Measurements from ENCODE around the gene UNC5B.
"Not testable (repeated sequence)": the region's sequence is repeated elsewhere in the genome, so short reads cannot be mapped to it uniquely, and the experiment has no call there.

The UNC5B gene

DNA sequence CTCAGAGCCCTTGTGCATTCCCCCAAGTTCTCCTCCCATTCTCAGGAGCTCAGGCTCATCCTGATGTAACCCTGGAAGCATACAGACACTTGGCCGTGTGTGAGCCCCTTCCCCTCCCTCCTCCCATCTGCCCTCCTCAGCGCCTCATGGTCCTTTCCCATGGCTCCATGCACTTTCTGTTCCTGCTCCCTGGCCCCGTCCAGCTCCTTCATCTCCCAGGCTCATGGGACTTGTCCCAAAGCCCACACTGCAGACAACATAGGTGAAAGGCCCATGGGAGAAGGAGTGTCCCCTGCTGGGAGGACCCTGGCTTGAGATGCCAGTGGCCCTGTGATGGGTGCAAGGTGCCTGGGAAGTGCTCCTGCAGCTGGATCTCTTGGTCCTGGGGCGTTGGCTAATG lies 82.5 kb downstream of the UNC5B start:
- no peak overlapping the region for H3K4me3 ChIP-seq (replicated peaks; ENCODE audit: insufficient read depth, low read length)
- TF ChIP-seq, protein P1, sequence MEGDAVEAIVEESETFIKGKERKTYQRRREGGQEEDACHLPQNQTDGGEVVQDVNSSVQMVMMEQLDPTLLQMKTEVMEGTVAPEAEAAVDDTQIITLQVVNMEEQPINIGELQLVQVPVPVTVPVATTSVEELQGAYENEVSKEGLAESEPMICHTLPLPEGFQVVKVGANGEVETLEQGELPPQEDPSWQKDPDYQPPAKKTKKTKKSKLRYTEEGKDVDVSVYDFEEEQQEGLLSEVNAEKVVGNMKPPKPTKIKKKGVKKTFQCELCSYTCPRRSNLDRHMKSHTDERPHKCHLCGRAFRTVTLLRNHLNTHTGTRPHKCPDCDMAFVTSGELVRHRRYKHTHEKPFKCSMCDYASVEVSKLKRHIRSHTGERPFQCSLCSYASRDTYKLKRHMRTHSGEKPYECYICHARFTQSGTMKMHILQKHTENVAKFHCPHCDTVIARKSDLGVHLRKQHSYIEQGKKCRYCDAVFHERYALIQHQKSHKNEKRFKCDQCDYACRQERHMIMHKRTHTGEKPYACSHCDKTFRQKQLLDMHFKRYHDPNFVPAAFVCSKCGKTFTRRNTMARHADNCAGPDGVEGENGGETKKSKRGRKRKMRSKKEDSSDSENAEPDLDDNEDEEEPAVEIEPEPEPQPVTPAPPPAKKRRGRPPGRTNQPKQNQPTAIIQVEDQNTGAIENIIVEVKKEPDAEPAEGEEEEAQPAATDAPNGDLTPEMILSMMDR (IDR thresholded peaks at IDR 0.05; ENCODE audit: insufficient read depth, low read length), result no peak
- TF ChIP-seq POLR2AphosphoS5 (IDR thresholded peaks at IDR 0.05; ENCODE audit: low read depth) (no peak), SPI1 (IDR thresholded peaks at IDR 0.05; ENCODE audit: borderline replicate concordance, low read depth) (no peak), GABPA (IDR thresholded peaks at IDR 0.05; ENCODE audit: low read depth) (no peak)
- TF ChIP-seq, protein P2, sequence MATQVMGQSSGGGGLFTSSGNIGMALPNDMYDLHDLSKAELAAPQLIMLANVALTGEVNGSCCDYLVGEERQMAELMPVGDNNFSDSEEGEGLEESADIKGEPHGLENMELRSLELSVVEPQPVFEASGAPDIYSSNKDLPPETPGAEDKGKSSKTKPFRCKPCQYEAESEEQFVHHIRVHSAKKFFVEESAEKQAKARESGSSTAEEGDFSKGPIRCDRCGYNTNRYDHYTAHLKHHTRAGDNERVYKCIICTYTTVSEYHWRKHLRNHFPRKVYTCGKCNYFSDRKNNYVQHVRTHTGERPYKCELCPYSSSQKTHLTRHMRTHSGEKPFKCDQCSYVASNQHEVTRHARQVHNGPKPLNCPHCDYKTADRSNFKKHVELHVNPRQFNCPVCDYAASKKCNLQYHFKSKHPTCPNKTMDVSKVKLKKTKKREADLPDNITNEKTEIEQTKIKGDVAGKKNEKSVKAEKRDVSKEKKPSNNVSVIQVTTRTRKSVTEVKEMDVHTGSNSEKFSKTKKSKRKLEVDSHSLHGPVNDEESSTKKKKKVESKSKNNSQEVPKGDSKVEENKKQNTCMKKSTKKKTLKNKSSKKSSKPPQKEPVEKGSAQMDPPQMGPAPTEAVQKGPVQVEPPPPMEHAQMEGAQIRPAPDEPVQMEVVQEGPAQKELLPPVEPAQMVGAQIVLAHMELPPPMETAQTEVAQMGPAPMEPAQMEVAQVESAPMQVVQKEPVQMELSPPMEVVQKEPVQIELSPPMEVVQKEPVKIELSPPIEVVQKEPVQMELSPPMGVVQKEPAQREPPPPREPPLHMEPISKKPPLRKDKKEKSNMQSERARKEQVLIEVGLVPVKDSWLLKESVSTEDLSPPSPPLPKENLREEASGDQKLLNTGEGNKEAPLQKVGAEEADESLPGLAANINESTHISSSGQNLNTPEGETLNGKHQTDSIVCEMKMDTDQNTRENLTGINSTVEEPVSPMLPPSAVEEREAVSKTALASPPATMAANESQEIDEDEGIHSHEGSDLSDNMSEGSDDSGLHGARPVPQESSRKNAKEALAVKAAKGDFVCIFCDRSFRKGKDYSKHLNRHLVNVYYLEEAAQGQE (IDR thresholded peaks at IDR 0.05; ENCODE audit: insufficient replicate concordance, low read depth), result no peak
- DNase-seq (ENCODE audit: low read depth in 1 of 2, low spot score in 1 of 2), result no peak
- H3K27ac ChIP-seq (replicated peaks), result no peak overlapping the region
- no peaks in the 10 kb centered on the region for H3K27me3 ChIP-seq (ENCODE audit: insufficient read depth, poor library complexity, severe bottlenecking)

DNA sequence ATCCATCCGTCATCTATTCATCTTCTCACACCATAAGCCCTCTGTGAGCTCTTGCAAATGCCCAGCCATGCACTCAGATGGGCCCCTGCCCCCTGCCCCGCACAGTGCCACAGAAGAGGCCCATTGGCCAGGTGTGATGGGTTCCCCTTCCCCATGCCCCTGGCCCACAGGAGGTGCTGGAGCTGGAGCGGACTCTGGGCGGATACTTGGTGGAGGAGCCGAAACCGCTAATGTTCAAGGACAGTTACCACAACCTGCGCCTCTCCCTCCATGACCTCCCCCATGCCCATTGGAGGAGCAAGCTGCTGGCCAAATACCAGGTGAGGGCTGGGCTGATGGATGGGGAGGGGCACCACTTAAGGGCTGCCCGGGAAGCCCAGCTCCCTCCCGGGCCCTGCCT lies 83.3 kb downstream of the UNC5B start:
- TF ChIP-seq, protein P1 (IDR thresholded peaks at IDR 0.05; ENCODE audit: insufficient read depth, low read length), result no peak
- TF ChIP-seq POLR2AphosphoS5 (IDR thresholded peaks at IDR 0.05; ENCODE audit: low read depth), result no peak
- TF ChIP-seq GABPA (IDR thresholded peaks at IDR 0.05; ENCODE audit: low read depth), result no peak
- TF ChIP-seq SPI1 (IDR thresholded peaks at IDR 0.05; ENCODE audit: borderline replicate concordance, low read depth), result no peak
- TF ChIP-seq, protein P2 (IDR thresholded peaks at IDR 0.05; ENCODE audit: insufficient replicate concordance, low read depth), result no peak
- no peak overlapping the region for H3K27ac ChIP-seq (replicated peaks)
- DNase-seq (ENCODE audit: low read depth in 1 of 2, low spot score in 1 of 2), result no peak
- H3K27me3 ChIP-seq (ENCODE audit: insufficient read depth, poor library complexity, severe bottlenecking), result no peaks in the 10 kb centered on the region
- no peak overlapping the region for H3K4me3 ChIP-seq (replicated peaks; ENCODE audit: insufficient read depth, low read length)

DNA sequence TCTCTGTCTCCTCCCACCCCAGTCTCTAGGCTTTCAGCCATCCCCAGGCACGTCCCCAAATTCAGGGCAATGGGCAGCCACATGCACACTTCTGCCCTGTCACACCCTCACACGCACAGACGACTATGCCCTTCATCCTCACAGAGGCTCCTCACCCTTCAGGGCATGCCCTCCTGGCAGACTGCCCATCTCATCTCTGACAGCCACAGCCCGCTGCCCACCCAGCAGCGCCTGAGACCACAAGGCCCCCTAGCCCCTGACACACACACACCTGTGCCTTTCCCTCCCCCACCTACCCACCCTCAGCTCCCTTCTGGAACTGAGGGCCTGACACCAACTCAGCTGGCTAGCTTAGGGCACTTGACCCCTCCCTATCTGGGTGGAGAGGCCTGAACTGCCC lies 83.7 kb downstream of the UNC5B start:
- TF ChIP-seq, protein P1 (IDR thresholded peaks at IDR 0.05; ENCODE audit: insufficient read depth, low read length), result no peak
- Histone ChIP-seq H3K27me3 (ENCODE audit: insufficient read depth, poor library complexity, severe bottlenecking) (no peaks in the 10 kb centered on the region), H3K4me3 (replicated peaks; ENCODE audit: insufficient read depth, low read length) (no peak overlapping the region), H3K27ac (replicated peaks) (no peak overlapping the region)
- DNase-seq (ENCODE audit: low read depth in 1 of 2, low spot score in 1 of 2), result no peak

DNA sequence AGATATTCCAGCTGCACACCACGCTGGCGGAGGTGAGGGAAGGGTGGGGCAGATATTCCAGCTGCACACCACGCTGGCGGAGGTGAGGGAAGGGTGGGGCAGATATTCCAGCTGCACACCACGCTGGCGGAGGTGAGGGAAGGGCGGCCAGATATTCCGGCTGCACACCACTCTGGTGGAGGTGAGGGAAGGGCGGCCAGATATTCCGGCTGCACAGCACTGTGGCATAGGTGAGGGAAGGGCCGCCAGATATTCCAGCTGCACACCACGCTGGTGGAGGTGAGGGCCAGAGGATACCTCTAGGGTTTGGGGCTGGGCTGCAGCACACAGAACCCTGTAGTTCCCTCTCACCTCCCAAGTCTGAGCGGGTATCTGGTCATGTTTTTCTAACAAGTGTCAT lies 84.4 kb downstream of the UNC5B start:
- H3K27ac ChIP-seq (replicated peaks); H3K4me3 ChIP-seq (replicated peaks; ENCODE audit: insufficient read depth, low read length); DNase-seq (ENCODE audit: low read depth in 1 of 2, low spot score in 1 of 2); H3K27me3 ChIP-seq (ENCODE audit: insufficient read depth, poor library complexity, severe bottlenecking): not testable (repeated sequence)
